ENCODE results near the gene GAMT.
"Not testable (repeated sequence)": the region's sequence is repeated elsewhere in the genome, so short reads cannot be mapped to it uniquely, and the experiment has no call there.

The GAMT gene

DNA sequence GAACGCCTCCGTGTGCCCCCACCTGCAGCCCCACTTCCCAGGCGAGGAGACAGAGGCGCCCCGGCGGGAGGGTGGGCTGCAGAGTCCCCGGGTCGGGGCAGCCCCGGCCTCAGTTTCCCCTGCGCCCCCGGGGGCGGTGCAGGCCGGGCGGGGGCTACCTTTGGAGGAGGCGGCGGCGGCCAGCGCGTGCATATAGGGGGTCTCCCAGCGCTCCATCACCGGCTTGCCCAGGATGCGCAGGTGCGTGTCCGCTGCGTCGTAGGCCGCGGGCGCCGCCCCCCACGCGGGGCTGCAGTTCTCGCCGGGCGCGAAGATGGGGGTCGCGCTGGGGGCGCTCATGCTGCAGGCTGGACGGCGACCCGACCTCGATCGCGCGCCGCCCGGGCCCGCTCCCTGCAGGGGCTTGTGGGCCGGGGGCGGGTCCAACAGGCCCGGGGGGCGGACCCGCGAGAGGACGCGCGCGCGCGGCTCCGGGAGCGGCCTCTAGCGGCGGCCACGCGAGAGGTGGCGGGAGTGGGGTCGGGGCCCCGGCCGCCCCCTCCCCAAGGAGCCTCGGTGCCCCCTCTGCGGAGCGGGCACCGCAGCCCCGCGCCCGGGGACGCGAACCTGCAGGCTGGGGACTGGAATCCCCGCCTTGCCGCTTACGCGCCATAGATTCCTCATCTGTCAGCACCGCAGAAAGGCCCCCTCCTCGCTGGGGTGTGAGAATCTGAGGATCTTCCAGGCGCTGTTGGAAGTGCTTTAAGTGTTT, at the start of gene GAMT:
TSS of gene GAMT (minus strand) at position 405 of the 751 bp plus-strand sequence. CDS start at position 339, 66 bp downstream.
- peak in 1 of 2 experiments; percentile 28 for DNase-seq

GRCh38 chr19:1449467-1450442, 48.4 kb upstream of the GAMT start, which contains the start of gene APC2:
Gene APC2 (plus strand): TSS chr19:1450121. CDS start chr19:1453002, 2,881 bp downstream.
- DNase-seq, result no peak

DNA sequence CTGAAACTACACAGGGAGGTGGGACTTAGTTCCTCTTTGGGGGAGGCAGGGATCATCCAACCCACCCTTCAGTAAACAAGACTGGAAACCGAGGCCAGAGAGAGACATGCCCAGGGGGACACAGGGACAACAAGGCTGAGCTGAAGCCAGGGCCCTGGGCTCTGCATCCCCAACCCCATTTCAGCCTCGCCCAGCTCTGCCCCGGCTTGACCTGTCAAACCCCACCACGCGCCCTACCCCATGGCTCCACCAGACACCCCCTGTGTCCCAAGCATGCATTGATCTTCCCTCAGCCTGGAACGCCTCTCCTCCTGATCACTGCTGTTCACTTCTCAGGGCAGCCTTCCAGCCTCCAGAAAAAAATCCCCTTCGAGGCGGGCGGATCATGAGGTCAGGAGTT, 46.6 kb upstream of the GAMT start:
- DNase-seq, result no peak

GRCh38 chr19:1447504-1447903, 46.2 kb upstream of the GAMT start:
- DNase-seq, result no peak

- no peak for DNase-seq
Measured at GRCh38 chr19:1446713-1447481, 45.6 kb upstream of the GAMT start.

DNA sequence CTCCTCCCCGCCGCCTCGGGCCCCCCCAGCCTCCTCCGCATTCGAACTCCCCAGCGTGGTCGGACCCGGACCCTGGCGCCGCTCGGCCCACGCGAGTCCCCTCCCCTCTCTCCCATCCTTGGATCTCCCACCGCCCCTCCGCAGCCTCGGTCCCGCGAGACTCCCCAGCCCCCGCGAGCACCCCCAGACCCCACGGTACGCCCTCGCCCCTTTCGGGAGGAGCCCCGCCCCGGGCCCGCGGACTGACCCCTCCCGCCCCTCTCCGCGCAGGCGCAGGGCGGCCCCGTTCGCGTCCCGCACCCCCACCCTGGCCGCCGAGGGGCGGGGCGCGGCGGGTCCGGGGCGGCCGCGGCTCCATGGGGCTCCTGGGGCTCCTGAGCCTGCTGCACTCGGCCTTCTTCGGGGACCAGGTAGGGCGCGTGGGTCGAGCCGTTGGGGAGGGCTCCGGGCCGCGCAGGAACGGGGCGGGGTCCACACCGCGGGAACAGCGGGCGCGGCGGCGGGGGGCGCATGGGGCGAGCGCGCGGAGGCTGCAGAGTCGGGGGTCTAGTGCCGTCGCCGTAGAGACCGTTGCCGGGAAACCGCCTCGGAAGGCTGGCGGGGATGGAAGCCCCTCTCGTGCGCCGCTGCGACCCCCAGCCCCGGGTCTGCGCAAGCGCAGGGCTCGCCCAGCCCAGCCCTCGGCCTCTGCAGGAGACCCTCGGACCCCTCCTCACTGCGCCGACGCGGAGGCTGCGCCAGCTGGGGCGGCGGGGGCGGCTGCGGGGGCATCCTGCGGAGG, 44.8 kb upstream of the GAMT start:
- peak in 1 of 2 experiments; percentile 13 for DNase-seq

- peak; percentile 55 to 57 for DNase-seq
Measured at GRCh38 chr19:1445185-1445931, 44.0 kb upstream of the GAMT start.

- DNase-seq, result no peak
Measured at GRCh38 chr19:1441677-1442438, 40.5 kb upstream of the GAMT start.

DNA sequence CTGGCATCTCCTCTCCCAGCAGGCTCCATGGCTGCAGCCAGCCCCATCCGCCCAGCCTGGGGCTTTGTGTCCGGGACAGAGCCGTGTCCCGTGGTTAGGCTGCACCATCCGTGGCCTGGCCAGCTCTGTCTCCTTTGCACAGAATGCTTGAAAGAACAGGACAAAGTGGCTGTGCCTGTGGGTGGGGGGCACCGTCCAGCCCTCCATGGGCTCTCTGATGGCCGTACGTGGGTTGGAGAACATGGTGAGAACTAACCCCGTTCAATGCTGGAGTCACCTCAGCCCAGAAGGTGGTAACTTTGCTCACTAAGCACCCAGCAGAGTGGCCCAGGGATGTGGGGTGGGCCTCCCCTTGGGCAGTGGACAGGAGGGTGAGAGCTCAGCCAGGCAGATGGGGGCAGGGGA, 39.7 kb upstream of the GAMT start:
- no peak for DNase-seq

GRCh38 chr19:1440418-1440801, 39.1 kb upstream of the GAMT start:
- no peak for DNase-seq

DNA sequence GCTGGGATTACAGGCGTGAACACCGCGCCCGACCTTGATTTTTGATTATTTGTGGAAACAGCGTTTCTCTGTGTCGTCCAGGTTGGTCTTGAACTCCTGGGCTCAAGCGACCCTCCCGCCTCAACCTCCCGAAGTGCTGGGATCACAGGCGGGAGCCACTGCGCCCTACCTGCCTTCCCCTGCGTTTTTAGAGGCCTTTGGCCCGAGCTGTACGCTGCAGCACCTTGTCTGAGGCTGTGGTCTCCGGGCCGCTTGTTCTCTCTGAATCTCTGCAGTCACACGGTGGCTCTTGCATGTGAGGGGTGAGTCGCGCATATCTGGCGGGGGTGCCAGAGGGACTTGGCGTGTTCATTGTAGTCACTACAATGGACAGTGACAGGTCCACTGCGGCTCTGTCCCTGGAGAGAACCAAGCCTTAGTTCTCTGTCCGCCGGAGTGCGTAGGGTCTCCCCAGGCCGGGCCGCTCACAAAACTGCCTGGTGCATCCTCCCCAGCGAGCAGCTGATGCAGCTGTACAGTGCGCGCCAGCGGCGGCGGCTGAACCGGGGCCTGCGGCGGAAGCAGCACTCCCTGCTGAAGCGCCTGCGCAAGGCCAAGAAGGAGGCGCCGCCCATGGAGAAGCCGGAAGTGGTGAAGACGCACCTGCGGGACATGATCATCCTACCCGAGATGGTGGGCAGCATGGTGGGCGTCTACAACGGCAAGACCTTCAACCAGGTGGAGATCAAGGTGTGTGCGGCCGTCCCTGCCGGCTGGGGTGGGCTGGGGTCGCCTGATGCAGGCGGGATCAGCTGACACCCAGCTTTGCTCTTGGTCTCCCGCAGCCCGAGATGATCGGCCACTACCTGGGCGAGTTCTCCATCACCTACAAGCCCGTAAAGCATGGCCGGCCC, 38.4 kb upstream of the GAMT start:
- not testable (repeated sequence) for DNase-seq

DNA sequence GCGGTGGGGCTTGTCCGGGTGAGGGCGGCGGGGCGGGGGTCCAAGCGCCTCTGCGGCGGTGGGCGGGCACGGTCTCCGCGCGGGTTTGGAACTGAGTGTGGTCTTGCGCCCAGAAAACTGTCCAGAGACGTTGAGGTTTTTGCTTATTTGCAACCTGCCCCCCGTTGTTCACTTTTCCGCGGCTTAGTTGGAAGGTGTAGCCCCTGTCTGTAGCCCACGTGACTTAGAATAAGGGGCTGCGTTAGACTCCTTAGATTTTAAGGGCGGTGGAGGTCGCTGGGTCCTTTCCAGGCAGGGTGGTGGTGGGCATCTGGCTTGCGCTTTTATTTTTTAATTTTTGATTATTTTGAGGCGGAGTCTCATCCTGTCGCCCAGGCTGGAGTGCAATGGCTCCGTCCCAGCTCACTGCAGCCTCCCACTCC, 37.6 kb upstream of the GAMT start:
- DNase-seq, result no peak

GRCh38 chr19:1438035-1438932, 36.9 kb upstream of the GAMT start, which contains the start of gene RPS15:
Gene RPS15 (plus strand): TSS chr19:1438396. CDS start chr19:1438426, 30 bp downstream.
- DNase-seq, result peak; percentile 76 to 87

- DNase-seq, result no peak
Measured at GRCh38 chr19:1437609-1438008, 36.3 kb upstream of the GAMT start.

DNA sequence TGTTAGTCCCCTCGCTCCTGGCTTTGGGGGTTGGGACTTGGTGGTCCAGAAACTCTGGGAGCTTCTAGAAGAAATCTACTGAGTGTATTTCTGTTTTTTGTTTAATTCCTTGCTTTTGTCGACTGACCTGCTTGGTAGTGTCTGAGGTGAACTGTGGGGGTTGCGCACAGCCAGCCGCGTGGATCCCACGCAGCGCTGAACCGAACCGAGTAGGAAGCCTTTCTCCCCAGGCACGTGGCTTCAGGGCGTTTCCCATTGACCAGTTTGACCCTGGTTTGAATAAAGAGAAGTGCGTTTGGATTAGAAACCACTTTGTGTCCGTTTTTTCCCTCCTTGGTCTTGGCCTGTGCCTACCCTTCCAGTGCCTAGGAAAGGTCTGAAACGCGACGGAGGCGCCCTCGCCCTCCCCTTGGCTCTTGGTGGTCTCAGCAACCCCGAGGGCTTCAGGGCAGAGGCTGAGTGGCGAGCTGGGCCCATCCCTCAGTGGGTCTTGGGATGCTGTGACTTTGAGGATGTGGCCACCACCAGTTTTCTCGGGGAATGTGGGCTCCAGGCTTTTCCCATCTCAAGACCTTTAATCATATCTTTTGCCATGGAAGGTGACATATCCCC, 34.1 kb upstream of the GAMT start:
- DNase-seq, result no peak

DNA sequence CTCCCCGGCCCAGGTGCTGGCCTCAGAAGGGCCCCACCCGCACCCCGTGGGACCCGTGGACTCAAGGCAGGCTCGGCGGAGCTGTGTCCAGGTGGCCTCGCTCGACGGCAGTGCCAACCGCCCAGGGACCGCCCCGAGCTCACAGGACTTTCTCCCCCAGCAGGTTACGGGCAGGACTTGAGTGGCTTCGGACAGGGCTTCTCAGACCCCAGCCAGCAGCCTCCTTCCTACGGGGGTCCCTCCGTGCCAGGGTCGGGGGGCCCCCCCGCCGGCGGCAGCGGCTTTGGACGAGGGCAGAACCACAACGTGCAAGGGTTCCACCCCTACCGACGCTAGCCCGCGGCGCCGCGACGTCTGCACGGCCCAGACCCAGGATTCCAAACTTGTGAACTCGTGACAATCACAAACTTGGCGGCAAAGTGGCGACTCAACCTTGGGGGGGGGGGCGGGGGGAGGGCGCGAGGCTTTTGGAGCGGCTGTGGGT, 33.3 kb upstream of the GAMT start:
- DNase-seq, result no peak

GRCh38 chr19:1434040-1434366, 32.7 kb upstream of the GAMT start:
- no peak for DNase-seq

Measured in SW 1271 (cell line).